Testis (tissue), 3 donors: ENCODE data around the gene DUSP3. TPM values are rescaled to one million over a fixed set of nuclear protein-coding genes. Genes with fewer than 3 reads are reported as not detected.
A peak's percentile ranks its signal among the peaks of the same experiment; 100 is the strongest.
"Not testable (repeated sequence)": the region's sequence is repeated elsewhere in the genome, so short reads cannot be mapped to it uniquely, and the experiment has no call there.

Experiments
- DNase-seq: peaks from one replicate; pipeline ENCODE4 v3.0.0-alpha.2; 2019
- H3K27ac ChIP-seq, 2 donors: fragments of 200-600 bp; sonication (generic); one replicate each; pipeline ENCODE4 v1.5.1; 2019
- H3K27me3 ChIP-seq: fragments of 200-600 bp; sonication (generic); one replicate; pipeline ENCODE4 v1.5.1; 2019
- H3K36me3 ChIP-seq: fragments of 200-600 bp; sonication (generic); one replicate; pipeline ENCODE4 v1.5.1; 2017; ENCODE audit warnings: low read depth; ENCODE audit errors: missing control alignments
- H3K4me1 ChIP-seq: fragments of 200-600 bp; sonication (generic); one replicate; pipeline ENCODE4 v1.5.1; 2019
- H3K4me3 ChIP-seq, 2 donors: fragments of 200-600 bp; sonication (generic); one replicate each; pipeline ENCODE4 v1.5.1; 2017 to 2019
- H3K9me3 ChIP-seq: fragments of 200-600 bp; sonication (generic); one replicate; pipeline ENCODE4 v1.5.1; 2017
- POLR2A ChIP-seq: fragments of 450-650 bp; IDR thresholded peaks from one replicate; pipeline ENCODE4 v1.6.1; 2017; ENCODE audit warnings: antibody characterized with exemption, mild to moderate bottlenecking, moderate library complexity
- WGBS, 2 donors: methylation state at CpG; one replicate each; pipeline ENCODE4 v1.1.5; 2018; 5-methylcytosine and 5-hydroxymethylcytosine counted together
- intact Hi-C: fragments of 100-400 bp; cut with DNase I; formaldehyde crosslinking; loops from one replicate; pipeline ENCODE4 v1.15.1; 2023; ENCODE audit warnings: low total_unique reads
- polyA plus RNA-seq: library from polyadenylated mRNA; stranded (reverse); fragments of 350-450 nt; fragmentation: Illumina TruSeq; extraction: RNeasy Lipid Tissue Mini Kit (QIAGEN cat#74804); gene quantifications from one replicate; pipeline ENCODE4 v1.2.3, GENCODE V29; 2014; ENCODE audit warnings: low read depth, low replicate concordance; ENCODE audit not compliant: insufficient read depth
- total RNA-seq, 2 donors: library from RNA; depleted of rRNA; stranded (reverse); fragments of >200 nt; gene quantifications; one replicate each; pipeline ENCODE4 v1.2.3, GENCODE V29; 2016
- TF ChIP-seq, protein P1 (sequence below), 3 experiments: fragments of 450-650 bp in 2 of 3; fragments of 200-600 bp in 1 of 3; sonication (generic) in 1 of 3; IDR thresholded peaks; one replicate each; pipeline ENCODE4 v1.5.1; 2016 to 2019; ENCODE audit warnings: antibody characterized with exemption in 3 of 3, mild to moderate bottlenecking in 2 of 3, moderate library complexity in 1 of 3

DUSP3 gene
- total and polyA plus RNA-seq, 3 donors from 2014 or later = 54.8 to 75.1 (median 59.2) TPM

DNA sequence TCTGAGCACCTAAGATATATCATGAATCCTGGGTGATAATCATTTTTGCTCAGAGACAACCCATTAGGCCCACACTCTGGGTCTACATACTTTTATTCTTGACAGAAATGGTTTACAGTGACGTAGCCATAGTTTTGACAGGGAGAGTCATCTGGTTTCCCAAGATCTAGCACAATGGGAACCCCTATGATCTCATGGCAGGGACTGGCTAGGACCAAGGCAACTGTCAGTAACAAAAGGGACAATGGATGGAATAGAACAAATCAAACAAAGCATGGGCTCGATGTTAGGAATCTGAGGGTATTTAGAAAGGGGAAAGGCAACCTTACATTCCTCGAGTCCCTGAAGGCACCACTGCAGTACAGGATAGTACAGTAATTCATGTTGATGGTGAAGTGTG lies 22.0 kb upstream of the DUSP3 start:
- WGBS, 2 donors = 90 to 95% methylated on average over 3 of the region's 3 CpGs
- Histone ChIP-seq H3K36me3 (no peaks in the 10 kb centered on the region), H3K27ac (no peak overlapping the region)

DNA sequence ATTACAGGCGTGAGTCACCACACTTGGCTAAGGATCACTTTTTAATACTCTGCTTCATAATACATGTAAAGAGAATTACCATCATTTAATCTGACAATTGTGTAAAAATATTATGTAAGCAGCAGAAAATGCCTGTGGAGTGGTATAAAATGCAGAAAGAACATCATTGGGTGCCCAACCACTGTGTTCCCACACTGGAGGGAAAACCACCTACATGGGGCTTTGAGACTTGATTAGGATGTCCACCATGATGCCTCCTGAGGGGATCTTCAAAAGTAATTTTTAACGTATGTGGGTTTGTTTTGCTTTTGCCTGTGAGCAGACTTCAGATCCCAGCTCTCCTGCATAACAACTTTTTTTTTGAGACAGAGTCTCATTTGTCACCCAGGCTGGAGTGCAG lies 20.3 kb upstream of the DUSP3 start:
- TF ChIP-seq, protein P1, sequence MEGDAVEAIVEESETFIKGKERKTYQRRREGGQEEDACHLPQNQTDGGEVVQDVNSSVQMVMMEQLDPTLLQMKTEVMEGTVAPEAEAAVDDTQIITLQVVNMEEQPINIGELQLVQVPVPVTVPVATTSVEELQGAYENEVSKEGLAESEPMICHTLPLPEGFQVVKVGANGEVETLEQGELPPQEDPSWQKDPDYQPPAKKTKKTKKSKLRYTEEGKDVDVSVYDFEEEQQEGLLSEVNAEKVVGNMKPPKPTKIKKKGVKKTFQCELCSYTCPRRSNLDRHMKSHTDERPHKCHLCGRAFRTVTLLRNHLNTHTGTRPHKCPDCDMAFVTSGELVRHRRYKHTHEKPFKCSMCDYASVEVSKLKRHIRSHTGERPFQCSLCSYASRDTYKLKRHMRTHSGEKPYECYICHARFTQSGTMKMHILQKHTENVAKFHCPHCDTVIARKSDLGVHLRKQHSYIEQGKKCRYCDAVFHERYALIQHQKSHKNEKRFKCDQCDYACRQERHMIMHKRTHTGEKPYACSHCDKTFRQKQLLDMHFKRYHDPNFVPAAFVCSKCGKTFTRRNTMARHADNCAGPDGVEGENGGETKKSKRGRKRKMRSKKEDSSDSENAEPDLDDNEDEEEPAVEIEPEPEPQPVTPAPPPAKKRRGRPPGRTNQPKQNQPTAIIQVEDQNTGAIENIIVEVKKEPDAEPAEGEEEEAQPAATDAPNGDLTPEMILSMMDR (IDR thresholded peaks at IDR 0.05) = no peak
- no peak for TF ChIP-seq POLR2A
- 88 to 93% methylated on average over 2 of the region's 2 CpGs for WGBS, 2 donors

More for the DNA sequence above, 22.0 kb upstream of the DUSP3 start:
- H3K4me3 ChIP-seq = no peak overlapping the region
- no peak for DNase-seq
- no peaks in the 10 kb centered on the region for H3K9me3 ChIP-seq
- H3K4me1 ChIP-seq = no peaks in the 10 kb centered on the region
- TF ChIP-seq POLR2A = no peak
- TF ChIP-seq, protein P1 (IDR thresholded peaks at IDR 0.05) = no peak
- H3K27me3 ChIP-seq = no peaks in the 10 kb centered on the region
- intact Hi-C loops = no loop called here

DNA sequence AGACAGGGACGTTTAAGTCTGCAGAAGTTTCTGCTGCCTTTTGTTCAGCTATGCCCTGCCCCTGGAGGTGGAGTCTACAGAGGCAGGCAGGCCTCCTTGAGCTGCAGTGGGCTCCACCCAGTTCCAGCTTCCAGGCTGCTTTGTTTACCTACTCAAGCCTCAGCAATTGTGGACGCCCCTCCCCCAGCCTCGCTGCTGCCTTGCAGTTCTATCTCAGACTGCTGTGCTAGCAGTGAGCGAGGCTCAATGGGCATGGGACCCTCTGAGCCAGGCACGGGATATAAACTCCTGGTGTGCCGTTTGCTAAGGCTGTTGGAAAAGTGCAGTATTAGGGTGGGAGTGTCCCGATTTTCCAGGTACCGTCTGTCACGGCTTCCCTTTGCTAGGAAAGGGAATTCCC lies 19.2 kb upstream of the DUSP3 start:
- 86% methylated on average over 9 of the region's 9 CpGs for WGBS, 2 donors
- H3K4me3 ChIP-seq, H3K4me1 ChIP-seq, H3K27ac ChIP-seq, H3K9me3 ChIP-seq, intact Hi-C loops, H3K27me3 ChIP-seq, DNase-seq, H3K36me3 ChIP-seq: not testable (repeated sequence)

More for the DNA sequence above, 20.3 kb upstream of the DUSP3 start:
- H3K4me3 ChIP-seq = no peak overlapping the region
- no peak for DNase-seq
- no peaks in the 10 kb centered on the region for H3K9me3 ChIP-seq
- intact Hi-C loops = no loop called here
- no peaks in the 10 kb centered on the region for H3K27me3 ChIP-seq
- no peak overlapping the region for H3K27ac ChIP-seq
- H3K4me1 ChIP-seq = no peaks in the 10 kb centered on the region
- no peaks in the 10 kb centered on the region for H3K36me3 ChIP-seq

DNA sequence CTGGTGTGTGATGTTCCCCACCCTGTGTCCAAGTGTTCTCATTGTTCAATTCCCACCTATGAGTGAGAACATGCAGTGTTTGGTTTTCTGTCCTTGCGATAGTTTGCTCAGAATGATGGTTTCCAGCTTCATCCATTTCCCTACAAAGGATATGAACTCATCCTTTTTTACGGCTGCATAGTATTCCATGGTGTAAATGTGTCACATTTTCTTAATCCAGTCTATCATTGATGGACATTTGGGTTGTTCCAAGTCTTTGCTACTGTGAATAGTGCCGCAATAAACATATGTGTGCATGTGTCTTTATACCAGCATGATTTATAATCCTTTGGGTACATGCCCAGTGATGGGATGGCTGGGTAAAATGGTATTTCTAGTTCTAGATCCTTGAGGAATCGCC lies 13.9 kb upstream of the DUSP3 start:
- intact Hi-C loops, H3K27ac ChIP-seq, H3K9me3 ChIP-seq, H3K4me3 ChIP-seq, H3K27me3 ChIP-seq, H3K36me3 ChIP-seq, DNase-seq, H3K4me1 ChIP-seq: not testable (repeated sequence)
- WGBS, 2 donors = 90% methylated on average over 4 of the region's 4 CpGs

DNA sequence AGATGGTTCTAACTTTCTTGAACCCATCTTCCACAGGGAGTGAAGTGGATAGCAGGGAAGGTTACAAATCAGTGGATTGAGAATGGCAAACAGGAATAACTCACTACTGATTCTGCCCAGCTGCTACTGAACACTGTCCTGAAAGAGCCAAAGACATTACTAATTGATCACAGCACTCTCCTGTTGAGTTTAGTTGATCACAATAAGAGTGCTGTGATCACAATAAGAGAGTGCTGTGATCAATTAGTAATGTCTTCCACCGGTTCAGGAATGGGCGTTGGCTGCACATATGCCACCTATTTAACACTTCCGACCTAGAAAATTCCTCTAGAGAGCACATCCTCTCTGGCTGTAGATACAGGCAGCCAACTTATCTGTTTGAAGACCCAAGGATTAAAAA lies 12.8 kb upstream of the DUSP3 start:
- Histone ChIP-seq H3K4me1 (no peaks in the 10 kb centered on the region), H3K27me3 (no peaks in the 10 kb centered on the region), H3K36me3 (no peaks in the 10 kb centered on the region), H3K4me3 (no peak overlapping the region), H3K27ac (no peak overlapping the region), H3K9me3 (no peaks in the 10 kb centered on the region)
- intact Hi-C loops = no loop called here
- TF ChIP-seq, protein P1 (IDR thresholded peaks at IDR 0.05) = no peak
- TF ChIP-seq POLR2A = no peak
- peak; percentile 67 for DNase-seq
- 6 to 12% methylated on average over 3 of the region's 3 CpGs for WGBS, 2 donors

DNA sequence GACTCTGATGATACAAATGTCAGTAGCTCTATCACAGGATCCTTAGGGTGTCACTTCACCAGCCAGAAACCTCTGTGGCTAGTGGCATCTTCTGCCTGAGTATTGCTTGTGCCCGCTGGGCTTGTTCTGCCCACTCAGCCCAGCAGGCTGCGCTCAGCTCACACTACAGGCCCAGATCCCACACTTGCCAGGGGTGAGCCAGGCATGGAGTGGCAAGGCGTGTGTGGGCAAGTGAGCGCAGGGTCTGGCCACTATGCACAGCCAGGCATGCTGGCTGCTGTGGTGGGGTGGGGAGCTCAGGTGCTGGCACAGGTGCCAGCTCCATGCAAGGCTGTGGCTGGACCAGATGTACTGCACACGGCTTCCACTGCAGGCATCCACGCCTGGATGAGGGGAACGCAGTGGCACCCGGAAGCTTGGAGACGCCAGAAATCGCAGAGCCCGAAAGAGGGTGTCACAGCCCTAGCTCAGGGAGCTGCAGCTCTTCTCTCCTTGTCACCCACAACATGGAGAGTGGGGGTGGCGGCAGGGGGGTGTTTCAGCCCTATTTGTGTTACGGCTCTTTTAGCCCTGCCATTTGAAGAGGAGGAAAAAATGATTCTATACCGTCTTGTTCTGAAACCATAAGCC lies 11.6 kb upstream of the DUSP3 start:
- no peaks in the 10 kb centered on the region for H3K4me1 ChIP-seq
- no peak overlapping the region for H3K27ac ChIP-seq
- no peak for TF ChIP-seq POLR2A
- TF ChIP-seq, protein P1 (IDR thresholded peaks at IDR 0.05) = no peak
- no peaks in the 10 kb centered on the region for H3K9me3 ChIP-seq
- no peaks in the 10 kb centered on the region for H3K27me3 ChIP-seq
- WGBS, 2 donors = 89 to 91% methylated on average over 8 to 14 of the region's 14 CpGs
- intact Hi-C loops = no loop called here
- no peaks in the 10 kb centered on the region for H3K36me3 ChIP-seq
- no peak overlapping the region for H3K4me3 ChIP-seq
- no peak for DNase-seq
